ENCODE data around the gene CDK14.

- TF ChIP-seq CTCF (IDR thresholded peaks at IDR 0.05) = no peak
- no peak for TF ChIP-seq POLR2A (IDR thresholded peaks at IDR 0.05)
These were observed 1.6 kb downstream of the CDK14 start for GRCh38 chr7:90597563-90598253.

All from upper lobe of left lung (tissue), 4 donors.